Dermis microvascular lymphatic vessel endothelial cell (primary cell): ENCODE results near the gene YBX2. TPM values are rescaled to one million over a fixed set of nuclear protein-coding genes. Genes with fewer than 3 reads are reported as not detected.

Source experiments
- DNase-seq, 2 donors: peaks; one replicate each; pipeline versions ENCODE4 v3.0.0 to v3.0.0-alpha.2; 2010; ENCODE audit warnings: low read depth in 2 of 2
- total RNA-seq: library from RNA; depleted of rRNA; stranded (reverse); fragments of >200 nt; gene quantifications from 2 replicates; pipeline ENCODE4 v1.2.1, GENCODE V29; 2014

Gene YBX2
- total RNA-seq, 1 donor from 2014 or later = 0.26 TPM

GRCh38 chr17:7304179-7304578 lies 9.7 kb upstream of the YBX2 start:
- no peak for DNase-seq

- DNase-seq = peak in 1 of 2 donors; percentile 81
These were observed 1.9 kb upstream of the YBX2 start for GRCh38 chr17:7296189-7296861.

- no peak for DNase-seq
These were observed 1.1 kb upstream of the YBX2 start for GRCh38 chr17:7295230-7296180.

- DNase-seq = no peak
These were observed 424 bp downstream of the YBX2 start for GRCh38 chr17:7293816-7294613.

GRCh38 chr17:7293159-7293558 lies 1.3 kb downstream of the YBX2 start:
- DNase-seq = no peak

GRCh38 chr17:7292729-7293128 lies 1.7 kb downstream of the YBX2 start:
- DNase-seq = no peak

- no peak for DNase-seq
These were observed 2.2 kb downstream of the YBX2 start for GRCh38 chr17:7292194-7292593.

- no peak for DNase-seq
These were observed 3.8 kb downstream of the YBX2 start for GRCh38 chr17:7290685-7291084.

- no peak for DNase-seq
These were observed 4.3 kb downstream of the YBX2 start for GRCh38 chr17:7290166-7290565.

GRCh38 chr17:7289256-7290032 lies 5.0 kb downstream of the YBX2 start:
- no peak for DNase-seq

GRCh38 chr17:7285679-7286078 lies 8.8 kb downstream of the YBX2 start:
- DNase-seq = no peak

- DNase-seq = no peak
These were observed 9.5 kb downstream of the YBX2 start for GRCh38 chr17:7284911-7285310.

GRCh38 chr17:7283471-7284216 lies 10.8 kb downstream of the YBX2 start:
- DNase-seq = no peak

- DNase-seq = no peak
These were observed 11.6 kb downstream of the YBX2 start for GRCh38 chr17:7282752-7283321.

GRCh38 chr17:7281953-7282751 lies 12.3 kb downstream of the YBX2 start:
- DNase-seq = no peak

- peak; percentile 87 to 95 for DNase-seq
These were observed 13.1 kb downstream of the YBX2 start, which contains the start of gene SLC2A4 for GRCh38 chr17:7281074-7281952. Gene SLC2A4 (plus strand): TSS chr17:7281718. CDS start chr17:7281935, 217 bp downstream.

GRCh38 chr17:7280519-7281073 lies 13.8 kb downstream of the YBX2 start:
- DNase-seq = peak; percentile 52 to 76

- DNase-seq = no peak
These were observed 15.0 kb downstream of the YBX2 start for GRCh38 chr17:7279448-7279847.
